Measurements from ENCODE around the gene SLC2A13.

DNA sequence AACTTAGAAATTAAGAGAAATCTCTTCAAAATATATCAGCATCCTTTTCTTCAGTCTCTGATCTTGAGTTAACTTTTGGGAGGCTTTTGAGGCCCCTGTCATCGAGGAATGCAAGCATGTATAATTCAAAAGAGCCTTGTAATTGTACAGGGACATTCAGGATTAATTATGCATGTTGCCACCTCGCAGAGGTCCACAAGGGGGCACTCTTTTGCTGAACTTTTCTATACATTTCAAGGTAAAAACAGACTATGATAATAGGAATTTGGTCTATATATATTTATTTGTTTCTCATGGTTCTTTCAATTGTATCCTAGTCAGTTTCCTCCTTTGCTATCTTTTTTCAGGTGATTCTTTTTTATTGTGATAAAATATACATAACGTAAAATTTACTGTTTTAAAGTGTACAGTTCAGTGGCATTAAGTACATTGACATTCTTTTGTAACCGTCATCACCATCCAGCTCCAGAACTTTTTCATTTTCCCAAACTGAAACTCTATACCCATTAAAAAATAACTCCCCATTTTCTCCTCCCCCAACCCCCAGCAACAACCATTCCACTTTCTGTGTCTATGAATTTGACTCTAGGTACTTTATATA, 47.0 kb upstream of the SLC2A13 start:
- TF ChIP-seq TAF1 (IDR thresholded peaks at IDR 0.05; ENCODE audit: low read depth) (no peak), EP300 (IDR thresholded peaks at IDR 0.05; ENCODE audit: borderline replicate concordance) (no peak), NFIC (IDR thresholded peaks at IDR 0.05) (no peak), TEAD4 (IDR thresholded peaks at IDR 0.05) (no peak)
- TF ChIP-seq, protein P1, sequence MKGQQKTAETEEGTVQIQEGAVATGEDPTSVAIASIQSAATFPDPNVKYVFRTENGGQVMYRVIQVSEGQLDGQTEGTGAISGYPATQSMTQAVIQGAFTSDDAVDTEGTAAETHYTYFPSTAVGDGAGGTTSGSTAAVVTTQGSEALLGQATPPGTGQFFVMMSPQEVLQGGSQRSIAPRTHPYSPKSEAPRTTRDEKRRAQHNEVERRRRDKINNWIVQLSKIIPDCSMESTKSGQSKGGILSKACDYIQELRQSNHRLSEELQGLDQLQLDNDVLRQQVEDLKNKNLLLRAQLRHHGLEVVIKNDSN (IDR thresholded peaks at IDR 0.05): no peak
- TF ChIP-seq, protein P2, sequence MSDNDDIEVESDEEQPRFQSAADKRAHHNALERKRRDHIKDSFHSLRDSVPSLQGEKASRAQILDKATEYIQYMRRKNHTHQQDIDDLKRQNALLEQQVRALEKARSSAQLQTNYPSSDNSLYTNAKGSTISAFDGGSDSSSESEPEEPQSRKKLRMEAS (IDR thresholded peaks at IDR 0.05): no peak
